PC-9 (cell line): Measurements from ENCODE around the gene RNF31.

ENCODE experiments used
- EZH2 ChIP-seq: fragments of 200-600 bp; sonication (generic); IDR thresholded peaks from 2 replicates; pipeline ENCODE4 v1.8.0; 2017; ENCODE audit warnings: antibody characterized with exemption, low read depth
- TF ChIP-seq, protein P1 (sequence below): fragments of 200-600 bp; sonication (generic); conservative IDR thresholded peaks from 2 replicates; pipeline ENCODE4 v1.6.1; 2017; ENCODE audit warnings: mixed run types, antibody characterized with exemption, mild to moderate bottlenecking, moderate library complexity

DNA sequence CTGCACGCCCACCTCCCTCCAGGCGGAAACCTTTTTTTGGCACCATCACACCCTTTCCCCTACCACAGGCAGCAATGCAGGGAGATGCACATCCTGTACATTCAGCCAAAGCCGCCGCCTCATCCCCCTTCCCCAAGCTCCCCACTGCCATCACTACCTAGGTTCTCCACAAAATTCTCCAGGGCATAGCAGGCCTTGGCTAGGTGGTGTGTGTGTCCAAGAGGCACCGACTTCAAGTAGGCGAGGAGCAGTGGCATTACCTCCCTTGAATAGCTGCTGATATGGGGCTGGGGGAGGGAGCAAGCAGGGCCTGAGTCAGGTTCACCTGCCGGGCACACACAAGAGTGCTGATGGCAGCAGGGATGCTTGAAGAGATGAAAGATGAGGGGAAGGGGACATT lies 37.7 kb downstream of the RNF31 start:
- TF ChIP-seq, protein P1, sequence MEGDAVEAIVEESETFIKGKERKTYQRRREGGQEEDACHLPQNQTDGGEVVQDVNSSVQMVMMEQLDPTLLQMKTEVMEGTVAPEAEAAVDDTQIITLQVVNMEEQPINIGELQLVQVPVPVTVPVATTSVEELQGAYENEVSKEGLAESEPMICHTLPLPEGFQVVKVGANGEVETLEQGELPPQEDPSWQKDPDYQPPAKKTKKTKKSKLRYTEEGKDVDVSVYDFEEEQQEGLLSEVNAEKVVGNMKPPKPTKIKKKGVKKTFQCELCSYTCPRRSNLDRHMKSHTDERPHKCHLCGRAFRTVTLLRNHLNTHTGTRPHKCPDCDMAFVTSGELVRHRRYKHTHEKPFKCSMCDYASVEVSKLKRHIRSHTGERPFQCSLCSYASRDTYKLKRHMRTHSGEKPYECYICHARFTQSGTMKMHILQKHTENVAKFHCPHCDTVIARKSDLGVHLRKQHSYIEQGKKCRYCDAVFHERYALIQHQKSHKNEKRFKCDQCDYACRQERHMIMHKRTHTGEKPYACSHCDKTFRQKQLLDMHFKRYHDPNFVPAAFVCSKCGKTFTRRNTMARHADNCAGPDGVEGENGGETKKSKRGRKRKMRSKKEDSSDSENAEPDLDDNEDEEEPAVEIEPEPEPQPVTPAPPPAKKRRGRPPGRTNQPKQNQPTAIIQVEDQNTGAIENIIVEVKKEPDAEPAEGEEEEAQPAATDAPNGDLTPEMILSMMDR, result no peak
- TF ChIP-seq EZH2, result no peak
